ENCODE results near the gene TEAD1. TPM values are rescaled to one million over a fixed set of nuclear protein-coding genes. Genes with fewer than 3 reads are reported as not detected.

TEAD1 gene
- total and polyA plus RNA-seq, 9 donors = 20.0 to 84.1 (median 67.6) TPM

DNA sequence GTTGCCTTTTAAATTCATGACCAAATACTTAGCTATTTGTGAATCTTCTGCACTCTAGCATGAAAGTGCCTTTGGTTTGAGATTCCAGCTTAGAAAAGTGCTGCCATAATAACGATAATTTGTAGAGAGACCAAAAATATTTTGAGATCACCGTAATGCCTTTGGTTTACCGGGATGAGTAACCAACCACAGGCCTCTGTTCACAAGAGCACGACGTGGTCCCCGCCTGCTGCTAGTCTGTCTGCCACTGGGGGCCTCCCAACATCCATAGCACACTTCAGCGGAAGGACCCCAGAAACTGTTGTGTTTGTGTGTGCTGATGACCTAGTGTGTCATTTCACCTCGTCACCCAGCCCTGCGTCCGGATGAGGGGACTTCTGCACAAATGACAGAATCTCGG, 267.9 kb downstream of the TEAD1 start:
- Histone ChIP-seq H3K36me3 (no peaks in the 10 kb centered on the region), H3K9me3 (no peaks in the 10 kb centered on the region), H3K4me1 (ENCODE audit: insufficient read depth) (no peaks in the 10 kb centered on the region), H3K27ac (no peak overlapping the region), H3K27me3 (no peaks in the 10 kb centered on the region), H3K4me3 (no peak overlapping the region)
- TF ChIP-seq EP300 (IDR thresholded peaks at IDR 0.05) (no peak), POLR2A (IDR thresholded peaks at IDR 0.05) (no peak), CTCF (IDR thresholded peaks at IDR 0.05) (no peak)
- intact Hi-C loops (cut with DNase I) = no loop called here
- no peak for DNase-seq
- 95 to 96% (median 96%) methylated on average over 11 of the region's 11 CpGs for WGBS, 3 donors

DNA sequence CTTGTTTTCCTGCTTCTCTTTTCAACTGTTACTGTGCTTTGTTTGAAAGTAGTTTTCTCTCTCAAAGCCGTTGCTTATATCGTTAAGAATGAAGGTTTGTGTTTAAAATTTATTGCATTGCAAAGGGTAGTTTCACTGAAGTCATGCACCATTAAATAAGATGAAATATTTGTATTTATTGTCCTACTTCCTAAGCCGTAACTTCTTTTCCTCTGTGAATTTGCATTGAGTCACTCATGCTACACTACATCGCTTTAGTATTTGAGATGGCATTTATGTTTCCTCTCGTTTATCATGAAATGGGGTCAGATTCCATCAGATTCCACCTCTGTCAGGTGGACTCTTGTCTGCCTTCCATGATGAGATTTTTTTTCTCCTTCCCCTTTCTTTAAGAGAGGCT, 269.1 kb downstream of the TEAD1 start:
- H3K27me3 ChIP-seq = no peaks in the 10 kb centered on the region
- H3K9me3 ChIP-seq = no peaks in the 10 kb centered on the region
- no peaks in the 10 kb centered on the region for H3K4me1 ChIP-seq (ENCODE audit: insufficient read depth)
- TF ChIP-seq POLR2A (IDR thresholded peaks at IDR 0.05) (no peak), EP300 (IDR thresholded peaks at IDR 0.05) (no peak), CTCF (IDR thresholded peaks at IDR 0.05) (no peak)
- H3K36me3 ChIP-seq = no peaks in the 10 kb centered on the region
- intact Hi-C loops (cut with DNase I) = no loop called here
- H3K27ac ChIP-seq = no peak overlapping the region
- no peak overlapping the region for H3K4me3 ChIP-seq
- DNase-seq = no peak
- 84 to 88% (median 86%) methylated on average over 5 of the region's 5 CpGs for WGBS, 3 donors

- Histone ChIP-seq H3K4me3 (no peak overlapping the region), H3K27ac (no peak overlapping the region), H3K27me3 (no peaks in the 10 kb centered on the region), H3K9me3 (no peaks in the 10 kb centered on the region), H3K36me3 (no peaks in the 10 kb centered on the region), H3K4me1 (ENCODE audit: insufficient read depth) (no peaks in the 10 kb centered on the region)
- no peak for TF ChIP-seq POLR2A (IDR thresholded peaks at IDR 0.05)
- no peak for TF ChIP-seq EP300 (IDR thresholded peaks at IDR 0.05)
- TF ChIP-seq CTCF (IDR thresholded peaks at IDR 0.05) = no peak
- intact Hi-C loops (cut with DNase I) = no loop called here
- DNase-seq = no peak
- 86 to 93% (median 91%) methylated on average over 3 of the region's 3 CpGs for WGBS, 3 donors
Measured at GRCh38 chr11:12944889-12945288, 270.7 kb downstream of the TEAD1 start.

DNA sequence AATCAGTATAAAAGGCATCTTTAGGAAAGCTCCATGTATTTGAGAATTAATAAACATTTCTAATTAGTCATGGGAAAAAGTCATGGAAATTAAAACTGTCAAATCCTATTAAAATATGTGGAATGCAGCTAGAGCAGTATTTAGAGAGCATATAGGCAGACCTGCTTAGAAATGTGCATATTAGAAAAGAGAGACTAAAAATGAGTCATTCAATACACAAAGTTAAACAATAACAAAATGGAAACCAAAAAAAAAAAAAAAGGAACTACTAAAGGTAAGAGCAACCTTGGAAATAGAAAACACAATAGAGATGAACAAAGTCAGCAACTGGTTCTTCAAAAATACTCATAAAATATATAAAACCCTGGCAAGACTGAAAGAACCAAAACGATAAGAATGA, 275.2 kb downstream of the TEAD1 start:
- no peak for DNase-seq
- WGBS, 3 donors = 50 to 56% (median 56%) methylated on average over 1 of the region's 1 CpG
- H3K4me3 ChIP-seq = no peak overlapping the region
- no peaks in the 10 kb centered on the region for H3K27me3 ChIP-seq
- H3K9me3 ChIP-seq = no peaks in the 10 kb centered on the region
- no peaks in the 10 kb centered on the region for H3K36me3 ChIP-seq
- TF ChIP-seq CTCF (IDR thresholded peaks at IDR 0.05) (no peak), EP300 (IDR thresholded peaks at IDR 0.05) (no peak), POLR2A (IDR thresholded peaks at IDR 0.05) (no peak)
- intact Hi-C loops (cut with DNase I) = no loop called here
- H3K4me1 ChIP-seq (ENCODE audit: insufficient read depth) = no peaks in the 10 kb centered on the region
- H3K27ac ChIP-seq = no peak overlapping the region

DNA sequence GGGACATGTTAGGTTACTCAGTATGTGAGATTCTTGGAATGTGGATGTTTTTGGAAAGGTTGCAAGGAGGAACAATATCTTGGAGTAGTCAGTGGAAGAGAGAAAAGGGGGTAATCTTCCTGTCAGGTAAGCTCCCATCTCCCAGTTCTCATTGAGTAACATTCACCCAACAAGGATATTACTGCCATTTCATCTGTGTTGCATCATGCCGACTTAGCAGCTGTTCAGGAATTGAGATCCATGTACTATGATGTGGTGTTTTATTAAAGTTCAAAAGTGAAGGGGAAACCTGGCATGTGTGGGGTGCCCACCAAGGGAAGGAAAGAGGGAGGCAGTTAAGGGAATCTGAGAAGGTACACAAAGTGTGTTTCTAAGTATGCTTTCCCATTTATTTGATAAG, 276.4 kb downstream of the TEAD1 start:
- TF ChIP-seq POLR2A (IDR thresholded peaks at IDR 0.05) (no peak), CTCF (IDR thresholded peaks at IDR 0.05) (no peak), EP300 (IDR thresholded peaks at IDR 0.05) (no peak)
- H3K9me3 ChIP-seq = no peaks in the 10 kb centered on the region
- WGBS, 3 donors = 85 to 94% (median 86%) methylated on average over 1 of the region's 1 CpG
- H3K27ac ChIP-seq = no peak overlapping the region
- H3K36me3 ChIP-seq = no peaks in the 10 kb centered on the region
- DNase-seq = no peak
- no peak overlapping the region for H3K4me3 ChIP-seq
- H3K4me1 ChIP-seq (ENCODE audit: insufficient read depth) = no peaks in the 10 kb centered on the region
- intact Hi-C loops (cut with DNase I) = no loop called here
- no peaks in the 10 kb centered on the region for H3K27me3 ChIP-seq
